CD4-positive, alpha-beta T cell treated with Interleukin-17A for 4 hours (primary cell): ENCODE data around the gene GLI1.
"Not testable (repeated sequence)": the region's sequence is repeated elsewhere in the genome, so short reads cannot be mapped to it uniquely, and the experiment has no call there.

Source experiments
- DNase-seq: peaks from one replicate; pipeline ENCODE4 v3.0.0-alpha.2; 2020; ENCODE audit warnings: mixed read lengths

GLI1 gene

GRCh38 chr12:57459750-57460467 lies at the start of gene GLI1:
Gene GLI1, plus strand, starts transcription at chr12:57459785. Its CDS starts 3,907 bp downstream, at chr12:57463692.
- DNase-seq, result no peak

GRCh38 chr12:57410534-57410933 lies 49.1 kb upstream of the GLI1 start:
- no peak for DNase-seq

GRCh38 chr12:57414160-57414559 lies 45.4 kb upstream of the GLI1 start:
- not testable (repeated sequence) for DNase-seq

GRCh38 chr12:57415088-57415487 lies 44.5 kb upstream of the GLI1 start:
- DNase-seq, result no peak

GRCh38 chr12:57416039-57416996 lies 43.3 kb upstream of the GLI1 start:
- no peak for DNase-seq

GRCh38 chr12:57418255-57418654 lies 41.3 kb upstream of the GLI1 start:
- no peak for DNase-seq

GRCh38 chr12:57419495-57419894 lies 40.1 kb upstream of the GLI1 start:
- no peak for DNase-seq

- no peak for DNase-seq
Observed at GRCh38 chr12:57420482-57420881, 39.1 kb upstream of the GLI1 start.

- not testable (repeated sequence) for DNase-seq
Observed at GRCh38 chr12:57426948-57427347, 32.6 kb upstream of the GLI1 start.

GRCh38 chr12:57428965-57429364 lies 30.6 kb upstream of the GLI1 start:
- no peak for DNase-seq

GRCh38 chr12:57429473-57430111 lies 30.0 kb upstream of the GLI1 start:
- no peak for DNase-seq

GRCh38 chr12:57430112-57430930 lies 29.3 kb upstream of the GLI1 start:
- DNase-seq, result no peak

GRCh38 chr12:57430931-57431566 lies 28.5 kb upstream of the GLI1 start, which contains the start of gene R3HDM2:
Gene R3HDM2, minus strand, starts transcription at chr12:57431043. Its CDS starts 120,615 bp downstream, at chr12:57310428.
- peak; percentile 97 for DNase-seq

GRCh38 chr12:57431654-57432188 lies 27.9 kb upstream of the GLI1 start:
- no peak for DNase-seq

- DNase-seq, result no peak
Observed at GRCh38 chr12:57433370-57433769, 26.2 kb upstream of the GLI1 start.

GRCh38 chr12:57434517-57435223 lies 24.9 kb upstream of the GLI1 start, which contains the start of gene INHBC:
Gene INHBC, plus strand, starts transcription at chr12:57434784. Its CDS starts 103 bp downstream, at chr12:57434887.
- DNase-seq, result no peak

- no peak for DNase-seq
Observed at GRCh38 chr12:57435293-57435692, 24.3 kb upstream of the GLI1 start.

- no peak for DNase-seq
Observed at GRCh38 chr12:57438400-57438799, 21.2 kb upstream of the GLI1 start.

GRCh38 chr12:57439762-57440266 lies 19.8 kb upstream of the GLI1 start:
- DNase-seq, result no peak

- not testable (repeated sequence) for DNase-seq
Observed at GRCh38 chr12:57441393-57441792, 18.2 kb upstream of the GLI1 start.
